Kidney (tissue), 14 donors: ENCODE results near the gene CXCL6. TPM values are rescaled to one million over a fixed set of nuclear protein-coding genes. Genes with fewer than 3 reads are reported as not detected.
A peak's percentile ranks its signal among the peaks of the same experiment; 100 is the strongest.

Experiments
- DNase-seq, 5 donors: peaks; one replicate each; pipeline ENCODE4 v3.0.0-alpha.2; 2013 to 2020
- FAIRE-seq: peaks from 2 replicates; lab custom pipeline; 2012; peaks lifted over from hg19 to GRCh38; lab: Jason Lieb, UNC
- H3K27ac ChIP-seq, 2 donors: one replicate each; pipeline ENCODE4 v1.7.0; 2013; ENCODE audit warnings: low read depth in 2 of 2, low read length in 2 of 2, inconsistent platforms in 1 of 2
- H3K27me3 ChIP-seq: one replicate; pipeline ENCODE4 v1.7.1; 2013; ENCODE audit warnings: low read length, inconsistent platforms; ENCODE audit not compliant: control insufficient read depth, insufficient read depth
- H3K36me3 ChIP-seq, 3 donors: one replicate each; pipeline versions ENCODE4 v1.7.0 to v1.7.1; 2013; ENCODE audit warnings: low read length in 3 of 3, control low read depth in 1 of 3, inconsistent platforms in 1 of 3; ENCODE audit not compliant: insufficient read depth in 3 of 3, control insufficient read depth in 2 of 3
- H3K4me1 ChIP-seq, 3 donors: one replicate each; pipeline versions ENCODE4 v1.7.0 to v1.7.1; 2013; ENCODE audit warnings: low read length in 3 of 3, inconsistent platforms in 1 of 3, low read depth in 1 of 3; ENCODE audit not compliant: control insufficient read depth in 2 of 3, insufficient read depth in 2 of 3
- H3K4me3 ChIP-seq, 3 donors: one replicate each; pipeline versions ENCODE4 v1.7.0 to v1.8.1; 2013; ENCODE audit warnings: low read length in 3 of 3, control low read depth in 1 of 3, inconsistent platforms in 1 of 3
- H3K9ac ChIP-seq, 3 donors: one replicate each; pipeline versions ENCODE4 v1.7.0 to v1.7.1; 2013; ENCODE audit warnings: low read length in 3 of 3, control low read depth in 1 of 3, inconsistent platforms in 1 of 3
- H3K9me3 ChIP-seq, 3 donors: one replicate each; pipeline versions ENCODE4 v1.7.0 to v1.7.1; 2013; ENCODE audit warnings: low read length in 3 of 3, control low read depth in 1 of 3, inconsistent platforms in 1 of 3; ENCODE audit not compliant: control insufficient read depth in 2 of 3, insufficient read depth in 1 of 3
- CTCF ChIP-seq: IDR thresholded peaks from 3 replicates; pipeline ENCODE4 v1.5.1; 2012; ENCODE audit warnings: mild to moderate bottlenecking, moderate library complexity, borderline replicate concordance; ENCODE audit not compliant: insufficient read depth; ENCODE audit errors: extremely low read depth
- intact Hi-C: fragments of 100-400 bp; cut with DNase I; formaldehyde crosslinking; loops from one replicate; pipeline ENCODE4 v1.11.1; 2022
- polyA plus RNA-seq: library from polyadenylated mRNA; stranded (reverse); fragments of 350-450 nt; fragmentation: Illumina TruSeq; extraction: RNeasy Lipid Tissue Mini Kit (QIAGEN cat#74804); gene quantifications from one replicate; pipeline ENCODE4 v1.2.3, GENCODE V29; 2014; ENCODE audit warnings: low read depth, low replicate concordance; ENCODE audit not compliant: insufficient read depth
- total RNA-seq: library from RNA; stranded (reverse); fragmentation: NEBNext Ultra II Directional; extraction: Animal tissue kit (Norgen Biotek cat#: 25700); gene quantifications from one replicate; pipeline ENCODE4 v1.2.1, GENCODE V29; 2021
- donor health status: control.
- donor health status: control.
- donor health status: control.
- donor health status: control.
- donor health status: control.
- donor health status: DM: yes; HTN: yes; CAD: no.
- donor health status: Normal renal cell carcinoma (clear cell type).

Gene CXCL6
- total and polyA plus RNA-seq, 2 donors from 2014 or later = 1.1 to 8.2 TPM

GRCh38 chr4:73860917-73861316 lies 24.4 kb downstream of the CXCL6 start:
- H3K27me3 ChIP-seq = no peaks in the 10 kb centered on the region
- no peak overlapping the region for H3K27ac ChIP-seq
- no peak overlapping the region for H3K9ac ChIP-seq
- TF ChIP-seq CTCF = no peak
- intact Hi-C loops = no loop called here
- no peak for DNase-seq
- peaks cover 0 to 3% (median 0%) of the 10 kb centered on the region in 3 donors for H3K4me1 ChIP-seq
- FAIRE-seq = peak; percentile 62
- no peak overlapping the region for H3K4me3 ChIP-seq
- H3K9me3 ChIP-seq = peaks cover 0 to 6% (median 0%) of the 10 kb centered on the region in 3 donors
- no peaks in the 10 kb centered on the region for H3K36me3 ChIP-seq

GRCh38 chr4:73862322-73862721 lies 25.8 kb downstream of the CXCL6 start:
- no peak for DNase-seq
- peaks cover 0 to 3% (median 0%) of the 10 kb centered on the region in 3 donors for H3K4me1 ChIP-seq
- H3K9ac ChIP-seq = no peak overlapping the region
- FAIRE-seq = no peak
- H3K27ac ChIP-seq = no peak overlapping the region
- H3K9me3 ChIP-seq = peaks cover 0 to 4% (median 0%) of the 10 kb centered on the region in 3 donors
- no peak overlapping the region for H3K4me3 ChIP-seq
- no peak for TF ChIP-seq CTCF
- intact Hi-C loops = no loop called here
- no peaks in the 10 kb centered on the region for H3K27me3 ChIP-seq
- H3K36me3 ChIP-seq = no peaks in the 10 kb centered on the region

- Histone ChIP-seq H3K27ac (no peak overlapping the region), H3K4me1 (peaks cover 0 to 6% (median 0%) of the 10 kb centered on the region in 3 donors), H3K9ac (no peak overlapping the region), H3K9me3 (no peaks in the 10 kb centered on the region), H3K27me3 (no peaks in the 10 kb centered on the region), H3K36me3 (no peaks in the 10 kb centered on the region), H3K4me3 (no peak overlapping the region)
- intact Hi-C loops = no loop called here
- peak in 1 of 5 donors; percentile 40 for DNase-seq
- no peak for FAIRE-seq
- peak; percentile 53 for TF ChIP-seq CTCF
Measured at GRCh38 chr4:73864365-73864764, 27.9 kb downstream of the CXCL6 start.

GRCh38 chr4:73864961-73865360 lies 28.5 kb downstream of the CXCL6 start:
- Histone ChIP-seq H3K4me1 (peaks cover 0 to 7% (median 0%) of the 10 kb centered on the region in 3 donors), H3K4me3 (no peak overlapping the region), H3K36me3 (no peaks in the 10 kb centered on the region), H3K27ac (no peak overlapping the region), H3K27me3 (no peaks in the 10 kb centered on the region), H3K9ac (no peak overlapping the region), H3K9me3 (no peaks in the 10 kb centered on the region)
- TF ChIP-seq CTCF = no peak
- no peak for DNase-seq
- FAIRE-seq = no peak
- intact Hi-C loops = no loop called here
